Ovary (tissue), 3 donors: Measurements from ENCODE around the gene TENM3.

Experiments used
- CTCF ChIP-seq, 3 donors: fragments of 450-650 bp in 2 of 3; fragments of 200-600 bp in 1 of 3; IDR thresholded peaks; one replicate each; pipeline versions ENCODE4 v1.5.1 to v1.8.0; 2016 to 2022; ENCODE audit warnings: antibody characterized with exemption in 3 of 3, mild to moderate bottlenecking in 1 of 3
- POLR2A ChIP-seq: fragments of 450-650 bp; IDR thresholded peaks from one replicate; pipeline ENCODE4 v1.6.1; 2017; ENCODE audit warnings: antibody characterized with exemption, mild to moderate bottlenecking, moderate library complexity
- donor health status: DM: no; HTN: no; CAD: no.

- TF ChIP-seq CTCF (IDR thresholded peaks at IDR 0.05) (no peak), POLR2A (no peak)
Observed at GRCh38 chr4:182803235-182803634, 560.0 kb downstream of the TENM3 start.
